Erythroblast (primary cell): ENCODE measurements around the gene REG4.
"Not testable (repeated sequence)": the region's sequence is repeated elsewhere in the genome, so short reads cannot be mapped to it uniquely, and the experiment has no call there.

Experiments
- GATA1 ChIP-seq: IDR thresholded peaks from 2 replicates; pipeline ENCODE4 v1.6.1; 2011; ENCODE audit warnings: low read depth, mild to moderate bottlenecking, control low read depth, low read length, moderate library complexity
- POLR2A ChIP-seq: IDR thresholded peaks from 2 replicates; pipeline ENCODE4 v1.6.1; 2011; ENCODE audit warnings: mild to moderate bottlenecking, low read length

GRCh38 chr1:119858556-119859214 is 47.4 kb upstream of the REG4 start:
- not testable (repeated sequence) for TF ChIP-seq POLR2A, GATA1
